HCT116 (cell line): ENCODE results near the gene YWHAQ. TPM values are rescaled to one million over a fixed set of nuclear protein-coding genes. Genes with fewer than 3 reads are reported as not detected.

Source experiments
- ATAC-seq: fragments of 200-7000 bp; cut with Tn5 transposase; 2 replicates; pipeline ENCODE4 v1.9.1; 2020; ENCODE audit warnings: mild to moderate bottlenecking, moderate library complexity
- BruUV-seq: library from RNA; stranded (reverse); fragments of 400-500 nt; replicated peaks from 2 replicates; lab custom pipeline; 2021; lab: Mats Ljungman, UMichigan
- CTCF ChIA-PET: fragments of 300-600 bp; sonication (Branson Sonifier 250); formaldehyde crosslinking; loops from one replicate; lab custom pipeline; 2021; ENCODE audit warnings: antibody characterized with exemption; lab: Charles Lee
- POLR2A ChIA-PET: fragments of 300-600, 350-600 bp; sonication (Branson Sonifier 250); formaldehyde crosslinking; loops from one replicate; lab custom pipeline; 2021; ENCODE audit warnings: antibody characterized with exemption; lab: Charles Lee
- RAD21 ChIA-PET, 2 experiments: fragments of 300-600 bp; sonication (Branson Sonifier 250); formaldehyde crosslinking; loops; one replicate each; lab custom pipeline; 2023; ENCODE audit warnings: low total read pairs in 2 of 2; ENCODE audit not compliant: uncharacterized antibody in 2 of 2, unreplicated experiment in 2 of 2, low non-redundant PET in 1 of 2; lab: Charles Lee
- DNase-seq: peaks from one replicate; pipeline ENCODE4 v3.0.0-alpha.2; 2010; ENCODE audit warnings: low read depth, low spot score
- H2AFZ ChIP-seq: fragments of 200-600 bp; shearing (Covaris generic), sonication (generic); 2 replicates; pipeline ENCODE4 v1.6.1; 2017; ENCODE audit warnings: low read depth, mixed run types, mixed read lengths, antibody characterized with exemption, low read length; ENCODE audit not compliant: poor library complexity, severe bottlenecking
- H3K27ac ChIP-seq: 2 replicates; pipeline ENCODE4 v1.5.1; 2012; ENCODE audit warnings: low read depth, low read length
- H3K27me3 ChIP-seq: fragments of 200-600 bp; sonication (generic); 2 replicates; pipeline ENCODE4 v1.6.1; 2016; ENCODE audit warnings: mixed run types, low read length, mixed read lengths; ENCODE audit not compliant: insufficient read depth
- H3K36me3 ChIP-seq, 2 experiments: fragments of 200-500 bp in 1 of 2; fragments of 200-600 bp in 1 of 2; sonication (Bioruptor generic) in 1 of 2; sonication (generic) in 1 of 2; 2 replicates each; pipeline versions ENCODE4 v1.5.1 to v1.6.1; 2014 to 2016; ENCODE audit warnings: low read length in 2 of 2, inconsistent platforms in 1 of 2, mixed read lengths in 1 of 2, mixed run types in 1 of 2; ENCODE audit not compliant: insufficient read depth in 2 of 2, control insufficient read depth in 1 of 2
- H3K4me1 ChIP-seq, 2 experiments: fragments of 200-600 bp in 1 of 2; sonication (generic) in 1 of 2; 2 replicates each; pipeline versions ENCODE4 v1.5.1 to v1.6.1; 2012 to 2017; ENCODE audit warnings: low read length in 2 of 2, inconsistent platforms in 1 of 2, mild to moderate bottlenecking in 1 of 2, mixed read lengths in 1 of 2, mixed run types in 1 of 2, moderate library complexity in 1 of 2; ENCODE audit not compliant: insufficient read depth in 2 of 2, control insufficient read depth in 1 of 2
- H3K4me2 ChIP-seq: fragments of 200-600 bp; sonication (generic); 2 replicates; pipeline ENCODE4 v1.6.1; 2017; ENCODE audit warnings: mixed run types, low read length, mixed read lengths
- H3K4me3 ChIP-seq, 2 experiments: fragments of 200-600 bp in 1 of 2; sonication (generic) in 1 of 2; replicated peaks in 1 of 2; 2 replicates each; pipeline ENCODE4 v1.5.1; 2011 to 2016; ENCODE audit warnings: low read length in 2 of 2, control low read depth in 1 of 2, low read depth in 1 of 2, mild to moderate bottlenecking in 1 of 2, mixed read lengths in 1 of 2, mixed run types in 1 of 2
- H3K79me2 ChIP-seq: fragments of 200-600 bp; sonication (generic); 2 replicates; pipeline ENCODE4 v1.6.1; 2017; ENCODE audit warnings: mild to moderate bottlenecking, mixed run types, low read length, moderate library complexity, mixed read lengths; ENCODE audit not compliant: insufficient read depth
- H3K9ac ChIP-seq: fragments of 200-600 bp; sonication (generic); 2 replicates; pipeline ENCODE4 v1.6.1; 2016; ENCODE audit warnings: low read length, mixed read lengths
- H3K9me2 ChIP-seq: fragments of 200-600 bp; sonication (generic), shearing (Covaris generic); 2 replicates; pipeline ENCODE4 v1.6.1; 2017; ENCODE audit warnings: mixed run types, mild to moderate bottlenecking, moderate library complexity; ENCODE audit not compliant: insufficient read depth
- H3K9me3 ChIP-seq, 2 experiments: fragments of 200-500 bp in 1 of 2; fragments of 200-600 bp in 1 of 2; sonication (Bioruptor generic) in 1 of 2; sonication (generic) in 1 of 2; 2 replicates each; pipeline ENCODE4 v1.6.1; 2014 to 2017; ENCODE audit warnings: low read length in 2 of 2, mixed read lengths in 2 of 2, inconsistent platforms in 1 of 2, low read depth in 1 of 2, mild to moderate bottlenecking in 1 of 2, mixed run types in 1 of 2, moderate library complexity in 1 of 2; ENCODE audit not compliant: control insufficient read depth in 1 of 2, insufficient read depth in 1 of 2
- H4K20me1 ChIP-seq: fragments of 200-600 bp; sonication (generic), shearing (Covaris generic); 2 replicates; pipeline ENCODE4 v1.6.1; 2017; ENCODE audit warnings: mixed run types, mild to moderate bottlenecking, moderate library complexity; ENCODE audit not compliant: insufficient read depth
- ATF3 ChIP-seq: IDR thresholded peaks from 2 replicates; pipeline ENCODE4 v1.6.1; 2012
- CBX3 ChIP-seq: IDR thresholded peaks from 2 replicates; pipeline ENCODE4 v1.6.1; 2012; ENCODE audit warnings: low read depth
- EGR1 ChIP-seq: IDR thresholded peaks from 2 replicates; pipeline ENCODE4 v1.6.1; 2012; ENCODE audit warnings: low read depth
- ELF1 ChIP-seq: IDR thresholded peaks from 2 replicates; pipeline ENCODE4 v1.6.1; 2012; ENCODE audit warnings: low read depth, borderline replicate concordance
- POLR2AphosphoS5 ChIP-seq: IDR thresholded peaks from 2 replicates; pipeline ENCODE4 v1.6.1; 2011; ENCODE audit warnings: mild to moderate bottlenecking, low read depth, low read length, moderate library complexity
- RAD21 ChIP-seq: IDR thresholded peaks from 2 replicates; pipeline ENCODE4 v1.6.1; 2012; ENCODE audit warnings: low read depth, mild to moderate bottlenecking
- SIN3A ChIP-seq: IDR thresholded peaks from 2 replicates; pipeline ENCODE4 v1.6.1; 2012; ENCODE audit warnings: low read depth
- ZFX ChIP-seq: fragments of 450-650 bp; IDR thresholded peaks from 2 replicates; pipeline ENCODE4 v1.6.1; 2017
- ZNF274 ChIP-seq: fragments of 200-500 bp; sonication (Bioruptor generic); IDR thresholded peaks from 2 replicates; pipeline ENCODE4 v1.6.1; 2014; ENCODE audit warnings: mild to moderate bottlenecking, low read depth, low read length, inconsistent platforms
- intact Hi-C: fragments of 100-400 bp; cut with micrococcal nuclease; formaldehyde crosslinking; loops from 2 replicates; pipeline ENCODE4 v1.10.0; 2022
- total RNA-seq: library from RNA; stranded (reverse); gene quantifications from one replicate; pipeline ENCODE4 v1.2.1, GENCODE V29; 2021; ENCODE audit not compliant: unreplicated experiment
- TF ChIP-seq, protein P1 (sequence below): IDR thresholded peaks from 2 replicates; pipeline ENCODE4 v1.6.1; 2012

The YWHAQ gene
- total RNA-seq, 1 experiment from 2014 or later = 365 TPM

DNA sequence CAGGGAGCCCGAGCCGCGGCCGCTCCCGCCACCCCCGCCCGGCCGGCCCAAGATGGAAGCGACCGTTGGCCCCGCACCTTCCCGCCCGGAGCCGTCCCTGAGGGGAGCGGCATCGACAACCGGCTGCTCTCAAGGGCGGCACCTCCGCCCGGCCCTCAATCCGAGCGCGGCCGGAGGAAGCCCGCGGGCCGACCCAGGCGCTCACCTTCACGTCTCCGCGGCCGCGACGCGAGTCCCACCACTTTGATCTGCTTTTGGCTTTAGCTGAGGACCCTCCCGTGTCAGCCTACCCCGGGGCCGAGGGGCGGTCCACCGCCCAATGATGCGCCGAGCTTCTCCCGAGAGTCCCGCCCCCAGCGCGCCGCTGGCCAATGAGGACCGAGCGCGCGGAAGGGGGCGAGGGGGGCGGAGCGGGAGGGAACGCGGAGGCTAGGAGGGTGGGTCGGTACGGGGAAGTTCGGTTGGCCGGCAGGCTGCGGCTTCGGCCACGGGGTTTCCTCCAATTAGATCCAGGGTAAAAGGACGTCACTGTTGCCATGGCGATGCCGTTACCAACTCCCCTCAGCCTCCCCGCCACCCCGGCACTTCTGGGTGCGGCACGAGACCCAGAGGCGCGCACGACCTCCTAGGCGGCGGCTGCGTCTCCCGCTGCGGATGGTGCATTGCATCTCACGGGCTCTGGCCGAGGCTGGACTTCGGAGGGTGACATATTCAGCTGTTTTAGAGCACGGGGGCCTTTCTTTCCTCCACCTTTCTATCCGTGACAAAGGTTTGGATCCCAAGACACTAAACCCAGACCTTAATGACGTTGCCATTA, at the start of gene YWHAQ (continued):
- TF ChIP-seq, protein P1, sequence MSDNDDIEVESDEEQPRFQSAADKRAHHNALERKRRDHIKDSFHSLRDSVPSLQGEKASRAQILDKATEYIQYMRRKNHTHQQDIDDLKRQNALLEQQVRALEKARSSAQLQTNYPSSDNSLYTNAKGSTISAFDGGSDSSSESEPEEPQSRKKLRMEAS = peak; percentile 83; the same call in 1 of the 2 replicates
- TF ChIP-seq ZNF274 (no peak), SIN3A (peak; percentile 80), EGR1 (peak; percentile 82), POLR2AphosphoS5 (peak; percentile 97), ZFX (peak; percentile 58; the same call in 1 of the 2 replicates), CBX3 (peak; percentile 79; the same call in 1 of the 2 replicates), RAD21 (no peak; the same call in 1 of the 2 replicates)

DNA sequence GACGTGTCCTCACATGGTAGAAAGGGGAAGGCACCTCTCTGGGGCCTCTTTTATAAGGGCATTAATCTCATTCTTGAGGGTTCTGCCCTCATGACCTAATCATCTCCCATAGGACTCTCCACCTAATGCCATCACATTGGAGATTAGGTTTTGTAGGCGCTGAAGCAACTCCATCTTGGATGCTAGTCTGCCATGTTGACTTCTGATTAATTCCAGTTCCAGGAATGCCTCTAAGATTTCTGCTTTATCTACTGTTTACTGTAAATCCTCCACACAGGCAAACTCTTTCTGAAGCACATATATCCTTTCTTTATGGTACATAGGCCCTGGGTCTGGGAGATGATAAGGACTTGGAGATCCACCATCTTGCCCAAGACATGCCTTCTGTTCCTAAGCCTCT, 49.3 kb upstream of the YWHAQ start:
- ChIA-PET RAD21 (no interaction called here), POLR2A (no interaction called here), CTCF (no interaction called here)
- Histone ChIP-seq H3K9me3 (no peaks in the 10 kb centered on the region), H3K36me3 (no peaks in the 10 kb centered on the region), H3K4me2 (no peak overlapping the region), H3K9ac (no peak overlapping the region)
- no TSS peak for BruUV-seq
- intact Hi-C loops = no loop called here
- TF ChIP-seq ATF3 (no peak), ELF1 (no peak), EGR1 (no peak), ZFX (no peak)
- TF ChIP-seq, all 23 proteins: peak for 0
- Histone ChIP-seq H3K79me2 (no peaks in the 10 kb centered on the region), H3K4me1 (peaks cover 0 to 10% of the 10 kb centered on the region in 2 experiments; a peak in 2 of 4 replicates), H3K9me2 (no peaks in the 10 kb centered on the region), H4K20me1 (no peaks in the 10 kb centered on the region), H3K27me3 (no peaks in the 10 kb centered on the region), H2AFZ (no peak overlapping the region), H3K27ac (no peak overlapping the region), H3K4me3 (no peak overlapping the region)
- ATAC-seq (no peak), DNase-seq (no peak)
